NOMO-1 (cell line): ENCODE results near the gene EML2.
"Not testable (repeated sequence)": the region's sequence is repeated elsewhere in the genome, so short reads cannot be mapped to it uniquely, and the experiment has no call there.

ENCODE experiments used
- DNase-seq, 2 experiments: peaks; one replicate each; lab custom pipeline; 2025; ENCODE audit not compliant: unreplicated experiment in 2 of 2; lab: John Stamatoyannopoulos, UW

The EML2 gene

DNA sequence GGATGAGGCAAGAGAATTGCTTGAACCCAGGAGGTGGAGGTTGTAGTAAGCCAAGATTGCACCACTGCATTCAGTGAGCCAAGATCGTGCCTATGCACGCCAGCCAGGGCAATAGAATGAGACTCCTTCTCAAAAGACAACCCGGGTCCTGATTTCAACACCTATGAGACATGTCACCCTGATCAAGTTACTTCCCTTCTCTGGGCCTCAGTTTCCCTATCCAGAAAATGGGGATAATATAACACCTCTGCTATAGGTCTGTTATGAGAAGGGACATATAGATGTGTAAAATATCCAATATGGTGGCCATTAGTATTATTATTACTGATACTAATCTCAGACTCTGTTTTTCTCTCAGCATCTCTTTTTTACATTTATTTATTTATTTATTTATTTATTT, 15.9 kb upstream of the EML2 start:
- DNase-seq: no peak

DNA sequence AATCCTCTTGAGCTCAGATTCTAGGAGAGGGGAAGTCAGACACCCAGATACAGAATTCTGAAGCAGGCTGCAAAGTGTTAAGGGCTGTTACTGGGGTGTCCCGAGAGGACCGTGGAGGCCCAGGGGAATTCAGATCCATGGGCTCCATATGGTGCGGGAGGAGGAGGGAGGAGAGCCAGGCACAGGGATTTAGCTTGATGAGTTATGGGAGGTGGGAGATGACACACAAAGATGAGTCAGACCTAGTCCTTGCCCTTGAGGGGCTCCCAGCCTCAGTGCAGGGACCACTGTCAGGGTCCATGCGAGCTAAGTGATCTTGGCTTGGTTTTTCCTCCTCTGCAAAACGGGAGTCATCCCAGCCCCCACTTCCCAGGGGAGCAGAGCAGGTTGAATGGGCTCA, 14.4 kb upstream of the EML2 start:
- no peak for DNase-seq

DNA sequence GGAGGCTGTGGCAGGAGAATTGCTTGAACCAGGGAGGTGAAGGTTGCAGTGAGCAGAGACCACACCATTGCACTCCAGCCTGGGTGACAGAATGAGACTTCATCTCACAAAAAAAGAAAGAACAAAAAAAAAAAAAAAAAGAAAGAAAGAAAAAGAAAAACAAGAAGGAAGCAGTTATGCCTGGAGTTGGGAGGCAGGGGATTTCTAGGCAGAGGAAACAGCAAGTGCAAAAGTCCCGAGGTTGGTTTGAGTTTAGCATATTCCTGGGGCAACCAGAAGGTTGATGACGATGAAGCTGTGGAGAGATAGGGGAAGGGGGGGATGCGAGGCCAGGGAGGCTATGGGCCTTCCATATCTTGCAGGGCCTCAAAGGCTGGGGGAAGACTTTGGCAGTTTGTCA, 11.5 kb upstream of the EML2 start:
- DNase-seq: no peak

DNA sequence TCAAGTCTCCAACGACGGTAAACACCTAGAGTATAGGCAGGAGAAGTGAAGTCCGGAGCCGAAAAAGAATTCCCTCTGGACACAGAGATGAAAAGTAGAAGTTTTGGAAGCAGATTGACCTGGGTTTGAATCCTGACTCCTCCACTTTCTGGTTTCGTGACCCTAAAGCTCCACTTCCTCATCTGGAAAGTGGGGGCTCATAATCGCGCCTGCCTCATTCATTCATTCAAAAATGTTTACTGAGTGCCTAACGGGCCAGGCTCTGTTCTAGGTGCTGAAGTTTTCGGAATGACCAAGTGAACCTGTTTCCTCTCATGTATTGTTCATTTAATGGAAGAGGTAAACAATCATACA, 7.1 kb upstream of the EML2 start:
- DNase-seq: no peak

DNA sequence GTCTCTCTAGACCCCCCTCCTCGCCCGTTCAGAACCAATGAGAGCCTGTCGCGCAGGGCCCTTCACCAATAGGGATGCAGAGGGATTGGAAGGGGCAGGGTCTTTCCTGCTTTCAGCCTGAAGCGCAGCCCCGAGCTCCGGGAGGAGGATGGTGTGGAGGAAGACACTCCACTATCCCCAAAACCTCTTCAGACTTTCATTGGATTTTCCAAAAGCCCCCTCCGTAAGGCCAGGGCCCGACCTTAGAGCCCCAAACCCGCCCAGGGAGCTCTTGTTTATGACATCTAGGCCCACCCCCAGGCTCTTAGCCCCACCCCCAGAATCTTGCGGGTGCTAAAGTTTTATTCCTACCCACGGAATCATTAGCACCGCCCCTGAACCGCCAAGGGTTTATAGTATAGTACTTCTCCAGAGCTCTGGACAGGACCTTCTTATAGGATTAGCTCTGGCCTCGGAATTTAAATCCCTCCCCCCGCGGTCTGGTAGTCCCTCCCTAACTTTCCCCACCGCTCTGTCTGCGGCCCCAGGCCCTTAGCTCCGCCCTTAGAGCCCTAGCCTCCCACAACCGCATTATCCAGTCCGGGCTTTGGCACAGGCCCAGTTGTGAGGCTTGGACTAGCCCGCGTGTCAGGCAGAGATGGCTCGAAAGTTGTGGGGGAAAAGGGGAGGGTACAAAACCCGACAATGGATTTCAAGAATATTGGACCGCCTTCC, 6.6 kb upstream of the EML2 start:
- peak in 1 of 2 experiments; percentile 43 for DNase-seq

DNA sequence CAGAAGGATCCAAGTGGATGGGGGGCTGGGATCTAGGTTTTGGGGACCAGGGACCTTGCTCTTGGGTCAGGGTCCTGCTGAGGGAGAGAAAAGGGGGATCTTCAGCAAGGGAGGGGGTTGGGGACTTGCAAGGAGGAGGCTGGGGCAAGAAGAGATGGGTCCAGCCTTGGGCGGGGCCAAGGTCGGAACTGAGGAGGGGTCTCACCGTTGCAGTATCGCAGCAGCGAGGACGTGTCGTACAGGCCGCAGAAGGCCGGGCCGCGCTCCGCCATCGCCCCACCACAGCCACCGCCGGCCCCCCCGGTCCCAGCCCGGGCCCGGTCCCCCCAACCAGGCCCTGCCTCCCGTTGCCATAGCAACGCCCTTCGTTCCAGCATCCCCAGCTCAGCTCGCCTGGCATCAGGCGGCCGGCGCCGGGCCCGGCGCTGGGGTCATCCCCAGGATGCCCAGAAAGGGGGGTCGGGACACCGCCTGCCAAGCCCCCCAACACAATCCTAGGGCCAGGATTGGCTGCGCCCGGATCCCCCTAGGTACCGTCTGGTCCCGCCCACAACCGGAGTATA, 6.0 kb upstream of the EML2 start:
- no peak for DNase-seq

DNA sequence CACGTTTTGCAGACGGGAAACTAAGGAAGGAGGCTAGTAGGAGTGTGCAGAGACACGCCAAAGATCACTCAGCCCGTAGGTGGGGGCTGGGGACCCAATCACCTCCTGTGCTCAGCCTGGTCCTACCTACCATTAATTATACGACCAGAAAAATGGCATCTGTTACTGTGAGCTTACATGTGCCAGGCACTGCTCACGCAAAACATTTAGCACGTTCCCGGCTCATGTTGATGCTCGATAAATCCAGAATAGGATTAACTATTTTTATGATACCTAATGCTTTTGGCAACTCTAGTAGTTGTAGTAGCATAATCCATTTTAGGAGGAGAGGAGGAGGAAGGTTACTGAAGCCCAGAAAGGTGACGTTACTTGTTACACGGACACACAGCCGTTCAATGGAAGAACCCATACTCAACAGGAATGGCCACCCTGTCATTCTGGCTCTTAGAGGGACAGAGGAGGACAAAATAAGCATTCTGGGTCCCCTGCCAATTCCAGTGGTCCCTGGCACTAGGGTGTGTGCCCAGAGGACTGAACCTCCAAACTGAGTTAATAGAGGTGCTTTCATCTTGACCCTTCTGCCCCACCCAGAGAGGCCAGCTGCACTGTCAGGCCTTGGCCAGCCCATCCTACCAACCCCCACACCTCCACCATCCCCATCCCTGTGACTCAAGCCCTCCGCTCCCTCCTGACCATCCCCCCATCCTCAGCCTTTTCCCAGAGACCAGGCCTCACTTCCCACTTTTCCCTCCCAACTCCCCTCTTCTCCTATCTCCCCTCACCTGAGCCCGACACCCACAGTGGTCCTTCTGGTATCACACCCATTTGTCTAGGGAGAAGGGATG, 5.0 kb upstream of the EML2 start:
- no peak for DNase-seq

DNA sequence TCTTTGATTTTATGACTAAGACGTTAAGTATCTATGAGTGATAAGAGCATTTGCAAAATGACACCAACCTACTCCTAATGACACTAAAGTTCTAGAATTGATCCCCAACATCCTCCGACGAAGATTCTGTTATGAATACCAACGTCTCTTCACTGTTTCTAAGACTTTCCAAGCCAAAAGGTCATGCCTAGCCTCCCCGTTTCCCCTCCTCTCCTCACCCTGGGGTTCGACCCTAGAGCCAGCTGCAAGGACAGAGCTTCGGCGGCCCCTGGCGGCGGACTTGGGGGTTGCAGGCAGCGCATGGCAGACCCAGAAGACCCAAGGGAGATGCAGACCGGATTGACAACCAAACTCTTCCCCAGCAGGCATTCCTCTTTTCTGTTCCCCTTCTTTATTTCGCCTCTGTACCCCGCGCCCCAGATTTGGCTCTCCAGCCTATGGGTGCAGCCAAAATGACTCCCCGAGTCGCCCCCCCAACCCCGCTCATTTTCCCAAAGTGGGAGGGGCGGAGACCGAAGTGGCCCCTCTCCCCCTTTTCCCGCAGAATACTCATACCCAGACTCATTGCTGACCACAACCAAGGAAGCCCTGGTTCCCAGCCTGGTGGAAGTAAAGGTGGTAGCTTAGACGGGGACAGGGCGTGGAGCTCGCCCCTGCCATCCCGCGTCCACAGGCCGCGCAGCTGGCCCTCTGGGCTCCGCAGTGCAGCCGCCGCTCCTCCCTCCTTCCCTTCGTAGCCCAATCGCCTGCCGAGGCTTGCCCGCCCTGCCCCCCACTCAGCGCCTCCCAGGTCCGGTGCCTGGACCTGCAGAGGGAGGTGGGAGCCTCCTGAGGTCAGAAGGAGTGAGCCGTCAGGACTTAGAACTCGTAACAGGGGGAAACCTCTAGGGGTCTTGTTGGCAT, 4.1 kb upstream of the EML2 start:
- peak; percentile 72 to 82 for DNase-seq

DNA sequence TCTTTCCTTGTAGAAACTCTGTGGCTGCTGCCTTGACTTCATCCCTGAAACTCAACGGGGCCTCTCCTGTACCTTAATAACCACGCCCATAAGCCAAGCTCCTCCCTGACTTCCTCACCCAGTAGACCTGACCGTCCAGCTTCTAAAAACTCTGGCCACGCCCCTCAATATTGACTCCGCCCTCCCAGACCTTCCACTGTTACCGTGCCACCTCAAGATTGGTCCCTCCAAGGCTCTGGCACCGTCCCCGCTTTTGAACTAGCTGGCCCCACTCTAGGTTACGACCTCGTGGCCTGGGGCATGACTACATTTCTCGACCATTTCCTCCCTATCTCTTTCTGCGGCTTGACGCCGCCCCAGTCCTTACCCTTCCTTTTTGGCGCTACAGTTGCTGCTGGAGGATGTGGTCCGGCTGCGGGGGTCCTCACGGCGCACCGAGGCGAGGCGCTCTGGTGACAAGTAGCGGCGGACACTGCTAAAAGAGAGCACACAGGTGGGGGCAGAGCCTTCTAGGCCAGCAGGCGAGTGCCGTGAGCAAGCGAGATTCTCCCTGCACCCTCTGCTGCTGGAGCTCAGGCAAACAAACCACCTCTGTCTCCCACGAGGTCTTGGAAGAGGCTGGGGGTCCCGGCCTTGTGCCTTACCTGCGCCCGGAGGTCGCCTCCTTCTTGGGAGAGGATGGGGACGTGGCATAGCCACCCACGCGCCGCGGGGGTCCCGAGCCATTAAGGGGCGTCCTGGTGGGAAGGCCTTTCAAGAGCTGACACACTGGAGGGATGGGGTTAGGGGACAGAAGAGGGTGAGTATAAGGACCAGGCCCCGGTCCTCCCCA, 2.3 kb upstream of the EML2 start:
- peak; percentile 84 to 87 for DNase-seq

DNA sequence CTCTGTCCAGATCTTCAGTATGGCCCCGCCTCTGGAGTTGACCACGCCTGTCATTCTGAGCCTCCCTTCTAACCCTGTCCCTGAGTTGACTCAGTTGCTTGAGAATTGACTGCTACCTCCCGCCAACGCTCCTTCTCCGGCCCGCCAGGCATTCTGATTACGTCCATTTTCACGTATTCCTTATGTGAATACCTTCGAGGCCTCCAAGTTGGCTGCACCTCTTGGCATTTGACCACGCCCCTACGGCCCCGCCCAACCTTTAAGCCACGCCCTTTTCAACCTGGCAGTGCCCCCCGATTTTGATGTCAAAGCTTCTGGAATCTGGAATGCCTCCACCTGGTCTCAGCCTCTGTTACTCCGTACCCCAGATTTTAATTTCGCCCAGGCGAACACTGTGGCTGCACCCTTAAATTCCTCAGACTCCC, 1.7 kb upstream of the EML2 start:
- no peak for DNase-seq

DNA sequence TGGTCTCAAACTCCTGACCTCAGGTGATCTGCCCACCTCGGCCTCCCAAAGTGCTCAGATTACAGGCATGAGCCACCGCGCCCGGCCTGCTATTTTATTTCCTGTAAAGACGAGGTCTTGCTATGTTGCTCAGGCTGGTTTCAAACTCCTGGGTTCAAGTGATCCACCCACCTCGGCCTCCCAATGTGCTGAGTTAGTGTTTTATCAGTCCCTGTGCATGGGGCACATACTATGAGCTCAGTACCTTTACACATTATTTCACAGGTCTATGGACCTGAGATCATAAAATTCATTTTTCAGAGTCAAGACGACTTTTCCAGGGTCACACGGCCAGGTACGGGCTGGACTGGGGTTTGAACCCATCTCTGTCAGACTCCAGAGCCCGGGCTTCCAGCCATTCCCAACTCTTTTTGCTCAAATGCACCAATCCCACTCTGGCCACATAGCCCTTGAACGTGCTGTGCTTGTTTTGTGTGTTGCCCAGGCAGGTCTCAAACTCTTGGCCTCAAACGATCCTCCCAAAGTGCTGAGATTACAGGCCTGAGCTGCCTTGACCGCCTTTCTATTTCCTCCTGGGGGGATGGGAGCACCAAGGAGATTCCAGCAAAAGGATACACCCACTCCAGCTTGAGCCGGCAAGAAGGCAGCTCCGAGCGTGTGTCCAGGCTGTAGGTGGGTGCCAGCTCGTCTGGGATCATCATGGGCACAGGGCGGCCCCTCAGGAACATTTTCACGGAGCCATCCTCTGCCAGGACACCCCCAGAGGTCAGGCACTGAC, 1.1 kb downstream of the EML2 start:
- DNase-seq: no peak

DNA sequence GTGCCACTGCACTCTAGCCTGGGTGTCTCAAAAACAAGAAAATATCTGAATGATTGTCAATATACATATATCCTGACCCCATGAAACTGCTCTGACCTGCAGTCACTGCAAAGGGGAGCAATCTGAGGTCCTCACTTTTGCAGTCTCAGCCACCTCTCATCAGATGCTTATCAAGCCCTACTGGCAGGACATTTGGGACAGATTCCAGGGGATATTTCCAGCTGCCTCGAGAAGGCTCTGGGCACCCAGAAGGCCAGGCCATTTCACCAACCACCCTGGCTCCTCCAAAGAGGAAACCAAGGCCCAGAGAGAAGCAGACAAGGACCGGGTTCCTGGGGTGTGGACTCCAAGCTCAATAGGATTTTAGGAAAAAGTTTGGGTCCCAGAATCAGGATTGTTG, 2.3 kb downstream of the EML2 start:
- no peak for DNase-seq

DNA sequence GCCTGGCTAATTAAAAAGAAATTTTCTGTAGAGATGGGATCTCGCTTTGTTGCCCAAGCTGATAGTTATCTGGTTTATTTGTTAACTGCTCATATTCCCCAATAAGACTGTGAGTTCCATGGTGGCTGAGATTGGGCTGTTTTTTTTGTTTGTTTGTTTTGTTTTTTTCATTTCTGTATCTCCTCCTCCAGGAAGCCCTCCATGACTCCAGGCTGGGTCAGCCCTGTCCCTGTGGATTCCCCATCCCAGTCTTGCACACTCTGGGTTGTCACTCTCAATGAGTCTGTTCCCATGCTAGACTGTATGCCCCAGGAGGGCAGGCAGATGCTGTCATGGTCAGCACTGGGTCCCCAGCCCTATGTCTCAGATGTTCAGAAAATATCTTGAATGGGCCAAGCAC, 2.9 kb downstream of the EML2 start:
- no peak for DNase-seq

DNA sequence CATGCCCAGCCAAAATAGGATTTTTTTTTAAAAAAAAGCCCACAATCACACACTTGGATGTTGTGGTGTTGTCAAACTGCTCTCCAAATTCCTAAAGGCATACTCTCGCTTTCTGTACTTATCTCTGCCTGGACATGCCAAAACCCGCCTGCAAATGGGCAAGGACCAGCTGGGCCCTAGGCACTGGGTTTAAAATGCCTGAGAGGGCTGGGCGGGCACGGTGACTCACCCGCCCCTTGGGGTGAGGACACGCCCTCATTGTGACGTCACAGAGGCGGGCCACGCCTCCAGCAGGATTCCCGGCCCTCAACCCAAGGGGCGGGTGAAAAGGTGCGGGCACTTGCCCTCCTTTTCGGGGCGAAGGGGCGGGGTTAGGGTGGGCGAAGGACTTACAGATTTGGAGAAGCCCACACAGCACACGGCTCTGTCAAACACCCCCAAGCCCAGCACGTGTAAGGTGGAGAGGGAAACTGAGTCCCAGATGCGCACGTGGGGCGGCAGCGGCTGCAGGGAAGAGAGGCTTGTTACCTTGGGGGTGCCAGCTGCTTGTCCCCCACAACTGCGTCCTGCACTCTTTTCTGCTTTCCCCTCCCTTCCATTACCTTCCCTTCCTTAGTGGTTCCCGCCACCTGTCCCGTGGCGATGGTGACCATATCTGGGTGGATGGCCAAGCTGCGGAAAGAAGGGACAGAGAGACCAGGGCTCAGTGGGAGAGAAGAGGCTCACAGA, 6.6 kb downstream of the EML2 start:
- no peak for DNase-seq

DNA sequence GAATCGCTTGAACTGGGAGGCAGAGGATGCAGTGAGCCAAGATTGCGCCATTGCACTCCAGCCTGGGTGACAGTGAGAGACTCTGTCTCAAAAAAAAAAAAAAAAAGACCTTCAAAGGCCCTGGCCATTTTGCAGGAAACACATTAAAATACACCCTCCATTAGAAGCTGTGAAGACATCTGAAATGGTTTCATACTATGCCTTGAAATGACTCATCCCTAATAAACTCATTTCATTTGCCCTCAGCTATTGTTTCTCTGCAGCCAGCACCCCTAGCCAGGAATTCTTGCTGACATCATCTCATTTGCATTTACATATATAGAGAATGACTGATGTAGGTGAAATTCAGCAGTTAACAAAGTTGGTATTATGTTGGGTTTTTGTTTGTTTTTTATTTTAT, 8.7 kb downstream of the EML2 start:
- DNase-seq: no peak

DNA sequence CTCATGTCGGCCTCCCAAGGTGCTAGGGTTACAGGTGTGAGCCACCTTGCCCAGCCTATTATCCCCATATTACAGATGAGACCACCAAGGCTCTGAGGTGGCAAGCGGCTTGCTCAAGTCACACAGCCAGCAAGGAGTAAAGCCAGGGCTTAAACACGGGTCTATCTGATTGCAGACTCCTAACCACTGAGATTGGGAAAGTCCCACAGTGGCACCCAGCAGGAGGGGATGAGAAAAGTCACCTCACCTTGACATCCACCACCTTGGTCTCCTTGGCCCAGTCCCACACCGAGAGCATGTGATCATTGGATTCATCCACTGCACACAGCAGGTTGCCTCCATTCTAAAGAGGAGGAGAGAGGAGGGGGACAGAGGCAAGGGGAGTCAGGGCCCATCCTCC, 9.5 kb downstream of the EML2 start:
- DNase-seq: no peak

DNA sequence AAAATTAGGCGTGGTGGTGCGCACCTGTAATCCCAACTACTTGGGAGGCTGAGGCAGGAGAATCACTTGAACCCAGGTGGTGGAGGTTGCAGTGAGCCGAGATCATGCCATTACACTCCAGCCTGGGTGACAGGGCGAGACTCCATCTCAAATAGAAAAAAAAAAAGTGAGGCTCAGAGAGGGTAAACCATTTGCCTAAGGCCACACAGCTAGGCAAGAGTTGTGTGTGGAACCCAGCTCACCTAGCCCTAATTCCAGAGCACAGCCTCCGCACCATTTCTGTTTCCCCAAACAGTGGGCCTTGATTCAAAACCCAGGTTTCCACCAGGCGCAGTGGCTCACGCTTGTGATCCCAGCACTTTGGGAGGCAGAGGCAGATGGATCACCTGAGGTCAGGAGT, 11.0 kb downstream of the EML2 start:
- DNase-seq: not testable (repeated sequence)

DNA sequence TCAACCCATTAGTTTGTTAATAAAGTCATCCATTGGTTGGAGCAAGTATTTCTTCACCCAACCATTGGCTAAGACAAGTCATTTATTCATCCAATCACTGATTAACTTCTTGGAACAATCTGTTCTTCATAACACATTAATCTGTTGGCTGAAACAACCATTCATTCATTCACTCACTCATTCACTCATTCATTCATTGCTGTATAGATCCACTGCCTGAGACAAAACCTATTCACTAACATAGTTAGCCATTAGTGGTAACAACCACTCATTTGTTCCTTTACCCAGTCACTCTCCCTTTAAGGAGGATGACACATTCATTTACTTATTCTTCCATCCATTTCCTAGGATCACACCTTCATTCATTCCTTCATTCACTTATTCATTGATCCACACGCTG, 15.2 kb downstream of the EML2 start:
- DNase-seq: no peak

DNA sequence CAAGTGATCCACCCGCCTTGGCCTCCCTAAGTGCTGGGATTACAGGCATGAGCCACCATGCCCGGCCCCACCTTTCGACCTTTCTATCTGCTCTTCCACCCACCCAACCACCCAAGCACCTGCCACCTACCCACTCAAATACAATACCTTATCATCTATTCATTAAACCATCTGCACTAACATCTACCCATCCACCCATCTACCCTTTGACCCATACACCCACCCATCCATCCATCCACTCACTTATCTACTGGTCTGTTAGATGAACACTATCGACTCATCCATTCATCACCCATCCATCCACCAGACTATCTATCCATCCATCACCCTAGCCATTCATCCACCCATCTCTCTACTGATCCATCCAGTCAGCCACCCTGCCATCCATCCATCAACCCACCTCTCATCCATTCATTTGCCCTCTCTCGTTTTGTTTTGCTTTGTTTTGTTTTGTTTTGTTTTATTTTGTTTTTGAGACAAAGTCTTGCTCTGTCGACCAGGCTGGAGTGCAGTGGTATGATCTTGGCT, 17.2 kb downstream of the EML2 start:
- no peak for DNase-seq
